GM12872 (cell line): Measurements from ENCODE around the gene PFKL.

Experiments
- CTCF ChIP-seq: IDR thresholded peaks from 3 replicates; pipeline ENCODE4 v1.5.1; 2011; ENCODE audit warnings: low read depth, mild to moderate bottlenecking, low read length, moderate library complexity; ENCODE audit not compliant: insufficient read depth

Gene PFKL

GRCh38 chr21:44345495-44345894 lies 45.6 kb downstream of the PFKL start:
- TF ChIP-seq CTCF: no peak

GRCh38 chr21:44347911-44348451 lies 48.1 kb downstream of the PFKL start:
- no peak for TF ChIP-seq CTCF

GRCh38 chr21:44348861-44349260 lies 49.0 kb downstream of the PFKL start:
- TF ChIP-seq CTCF: no peak

GRCh38 chr21:44349416-44349846 lies 49.6 kb downstream of the PFKL start:
- TF ChIP-seq CTCF: no peak

GRCh38 chr21:44349847-44350772 lies 50.3 kb downstream of the PFKL start:
- TF ChIP-seq CTCF: no peak

GRCh38 chr21:44350773-44351481 lies 51.1 kb downstream of the PFKL start:
- no peak for TF ChIP-seq CTCF

GRCh38 chr21:44351535-44352252 lies 51.8 kb downstream of the PFKL start:
- TF ChIP-seq CTCF: no peak
